Hepatocyte (in vitro differentiated cells): ENCODE results near the gene TSPYL1. TPM values are rescaled to one million over a fixed set of nuclear protein-coding genes. Genes with fewer than 3 reads are reported as not detected.

Experiments used
- DNase-seq: peaks from one replicate; pipeline ENCODE4 v3.0.0-alpha.2; 2016; ENCODE audit warnings: low spot score
- H2AFZ ChIP-seq: fragments of 200-600 bp; sonication (generic); 2 replicates; pipeline ENCODE4 v1.6.0; 2016; ENCODE audit warnings: antibody characterized with exemption, mild to moderate bottlenecking
- H3K27ac ChIP-seq: fragments of 200-600 bp; sonication (generic); 2 replicates; pipeline ENCODE4 v1.5.1; 2016; ENCODE audit warnings: mild to moderate bottlenecking
- H3K27me3 ChIP-seq: fragments of 200-600 bp; sonication (generic); 2 replicates; pipeline ENCODE4 v1.6.1; 2016
- H3K36me3 ChIP-seq: fragments of 200-600 bp; sonication (generic); replicated peaks from 2 replicates; pipeline ENCODE4 v1.5.1; 2016; ENCODE audit warnings: low read depth; ENCODE audit not compliant: insufficient read depth
- H3K4me1 ChIP-seq: fragments of 200-600 bp; sonication (generic); 2 replicates; pipeline ENCODE4 v1.5.1; 2016; ENCODE audit warnings: mild to moderate bottlenecking, moderate library complexity; ENCODE audit not compliant: insufficient read depth
- H3K4me2 ChIP-seq: fragments of 200-600 bp; sonication (generic); 2 replicates; pipeline ENCODE4 v1.6.0; 2016
- H3K4me3 ChIP-seq: fragments of 200-600 bp; sonication (generic); 2 replicates; pipeline ENCODE4 v1.5.1; 2016; ENCODE audit warnings: mild to moderate bottlenecking
- H3K79me2 ChIP-seq: fragments of 200-600 bp; sonication (generic); 2 replicates; pipeline ENCODE4 v1.6.0; 2017; ENCODE audit warnings: mild to moderate bottlenecking
- H3K9me2 ChIP-seq: fragments of 200-600 bp; sonication (generic); replicated peaks from 2 replicates; pipeline ENCODE4 v1.6.0; 2017; ENCODE audit warnings: mild to moderate bottlenecking; ENCODE audit not compliant: insufficient read depth
- H3K9me3 ChIP-seq: fragments of 200-600 bp; sonication (generic); 2 replicates; pipeline ENCODE4 v1.5.1; 2016; ENCODE audit warnings: low read depth, mild to moderate bottlenecking
- H4K20me1 ChIP-seq: fragments of 200-600 bp; sonication (generic); 2 replicates; pipeline ENCODE4 v1.6.0; 2016; ENCODE audit warnings: mild to moderate bottlenecking; ENCODE audit not compliant: insufficient read depth, poor library complexity, severe bottlenecking
- CTCF ChIP-seq: fragments of 200-600 bp; sonication (generic); IDR thresholded peaks from 2 replicates; pipeline ENCODE4 v1.5.1; 2016; ENCODE audit warnings: antibody characterized with exemption, mild to moderate bottlenecking; ENCODE audit not compliant: poor library complexity
- EZH2 ChIP-seq: fragments of 200-600 bp; sonication (generic); IDR thresholded peaks from 2 replicates; pipeline ENCODE4 v1.6.1; 2016; ENCODE audit warnings: antibody characterized with exemption, mild to moderate bottlenecking, borderline replicate concordance
- EZH2phosphoT487 ChIP-seq: fragments of 200-600 bp; sonication (generic); IDR thresholded peaks from one replicate; pipeline ENCODE4 v1.6.1; 2018; ENCODE audit warnings: antibody characterized with exemption, mild to moderate bottlenecking, low read depth, moderate library complexity; ENCODE audit not compliant: unreplicated experiment, severe bottlenecking
- WGBS: methylation state at CpG from one replicate; pipeline ENCODE4 v1.1.6; 2016; ENCODE audit warnings: low lambda C conversion rate; ENCODE audit errors: missing lambda C conversion rate; 5-methylcytosine and 5-hydroxymethylcytosine counted together
- polyA plus RNA-seq: library from polyadenylated mRNA; unstranded; fragments of >200 nt; fragmentation: Nextera tagmentation; extraction: Ambion mirVana; gene quantifications from 2 replicates; pipeline ENCODE4 v1.2.1, GENCODE V29; 2016
- total RNA-seq: library from RNA; depleted of rRNA; stranded (reverse); fragments of >200 nt; gene quantifications from 2 replicates; pipeline ENCODE4 v1.2.3, GENCODE V29; 2014

Gene TSPYL1
- total and polyA plus RNA-seq, 2 experiments from 2014 or later: 32.1 to 85.0 TPM

GRCh38 chr6:116268589-116269293 is 11.0 kb downstream of the TSPYL1 start:
- no peak overlapping the region for H3K4me3 ChIP-seq
- no peaks in the 10 kb centered on the region for H3K4me1 ChIP-seq
- 36% methylated on average over 3 of the region's 3 CpGs for WGBS
- TF ChIP-seq CTCF: peak; percentile 94
- TF ChIP-seq EZH2: no peak
- no peak for TF ChIP-seq EZH2phosphoT487
- H3K27ac ChIP-seq: no peak overlapping the region
- peaks cover under 1% of the 10 kb centered on the region for H3K79me2 ChIP-seq
- peak; percentile 78 for DNase-seq
- no peak overlapping the region for H2AFZ ChIP-seq
- H4K20me1 ChIP-seq: no peaks in the 10 kb centered on the region
- no peaks in the 10 kb centered on the region for H3K27me3 ChIP-seq
- no peaks in the 10 kb centered on the region for H3K9me2 ChIP-seq
- no peak overlapping the region for H3K4me2 ChIP-seq
- H3K9me3 ChIP-seq: no peaks in the 10 kb centered on the region
- no peaks in the 10 kb centered on the region for H3K36me3 ChIP-seq

- Histone ChIP-seq H3K36me3 (no peaks in the 10 kb centered on the region), H2AFZ (no peak overlapping the region), H3K27ac (no peak overlapping the region), H3K4me1 (no peaks in the 10 kb centered on the region), H3K27me3 (no peaks in the 10 kb centered on the region), H3K9me2 (no peaks in the 10 kb centered on the region), H3K4me3 (no peak overlapping the region), H3K9me3 (peaks cover 4% of the 10 kb centered on the region), H3K4me2 (no peak overlapping the region), H3K79me2 (peaks cover 5% of the 10 kb centered on the region), H4K20me1 (no peaks in the 10 kb centered on the region)
- 57% methylated on average over 3 of the region's 3 CpGs for whole genome bisulfite sequencing
- TF ChIP-seq CTCF (no peak), EZH2 (no peak), EZH2phosphoT487 (no peak)
- DNase-seq: no peak
Observed at GRCh38 chr6:116267836-116268588, 11.7 kb downstream of the TSPYL1 start.

GRCh38 chr6:116266803-116267202 is 12.9 kb downstream of the TSPYL1 start:
- Histone ChIP-seq H3K4me1 (no peaks in the 10 kb centered on the region), H4K20me1 (no peaks in the 10 kb centered on the region), H3K79me2 (peaks cover 12% of the 10 kb centered on the region), H3K9me3 (peaks cover 4% of the 10 kb centered on the region), H3K36me3 (no peaks in the 10 kb centered on the region), H3K27ac (no peak overlapping the region), H3K9me2 (no peaks in the 10 kb centered on the region), H2AFZ (no peak overlapping the region), H3K27me3 (no peaks in the 10 kb centered on the region), H3K4me2 (no peak overlapping the region), H3K4me3 (no peak overlapping the region)
- no peak for DNase-seq
- TF ChIP-seq EZH2 (no peak), CTCF (no peak), EZH2phosphoT487 (no peak)
